ENCODE results near the gene CEACAM16.
A peak's percentile ranks its signal among the peaks of the same experiment; 100 is the strongest.

The CEACAM16 gene

DNA sequence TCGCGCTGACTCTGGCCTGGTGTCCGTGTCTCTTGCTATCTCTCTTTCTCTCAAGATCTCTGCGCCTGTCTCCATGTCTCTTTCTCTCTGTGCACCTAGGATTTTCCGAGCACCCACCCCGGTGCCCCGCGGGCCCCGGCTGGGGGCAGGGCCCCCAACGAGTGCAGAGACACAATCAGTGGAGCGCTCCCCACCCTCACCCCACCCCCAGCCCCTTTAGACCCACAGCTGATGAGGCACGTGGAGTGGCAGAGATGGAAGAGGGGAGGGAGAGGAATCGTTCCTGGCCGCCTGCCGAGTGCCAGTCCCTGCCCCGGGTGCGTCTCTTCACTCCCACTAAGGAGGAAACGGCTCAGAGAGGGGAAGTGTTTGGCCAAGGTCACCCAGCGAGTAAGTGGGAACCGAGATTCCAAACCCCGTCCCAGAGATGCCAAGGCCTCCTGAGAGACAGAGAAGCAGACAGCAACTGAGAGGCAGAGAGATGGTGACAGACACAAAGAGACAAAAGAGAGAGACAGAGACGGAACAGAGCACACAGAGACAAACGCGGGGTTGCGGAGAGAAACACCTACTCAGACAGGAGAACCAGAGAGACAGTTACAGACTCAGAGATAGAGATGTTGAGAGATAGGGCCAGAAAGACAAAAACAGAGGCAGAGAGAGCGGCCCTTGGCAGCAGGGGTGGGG, 48.9 kb downstream of the CEACAM16 start:
- no peak for TF ChIP-seq CTCF (conservative IDR thresholded peaks at IDR 0.05; ENCODE audit: low read length)
- peak; percentile 61 for DNase-seq (ENCODE audit: low read depth)

GRCh38 chr19:44748426-44749254, 49.7 kb downstream of the CEACAM16 start, which contains the start of gene BCL3:
Gene BCL3 (plus strand): TSS chr19:44748708. CDS start chr19:44748791, 83 bp downstream.
- H3K4me3 ChIP-seq (ENCODE audit: low read length): peak within 1 kb of the TSS; percentile 76
- no peak for TF ChIP-seq CTCF (conservative IDR thresholded peaks at IDR 0.05; ENCODE audit: low read length)
- DNase-seq (ENCODE audit: low read depth): peak; percentile 75

More for the DNA sequence above, 48.9 kb downstream of the CEACAM16 start:
- peak overlapping the region; percentile 64 for H3K4me3 ChIP-seq (ENCODE audit: low read length)

DNA sequence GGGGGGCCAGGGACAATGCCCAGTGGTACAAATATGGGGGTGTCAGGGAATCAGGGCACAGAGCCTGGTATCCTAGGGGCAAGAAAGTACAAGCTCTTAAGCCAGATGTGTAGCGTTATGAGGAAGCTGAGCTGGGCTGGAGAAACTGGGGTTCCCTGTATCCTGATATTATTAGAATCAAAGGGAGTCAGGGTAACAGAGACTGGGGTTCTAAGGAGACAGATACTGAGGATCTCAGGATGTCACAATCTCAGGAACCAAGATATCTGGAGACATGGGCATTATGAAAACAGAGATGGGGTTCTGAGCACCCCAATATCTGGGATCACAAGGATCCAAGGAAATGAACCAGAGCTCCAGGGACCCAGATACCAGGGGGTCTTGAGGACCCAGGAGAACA, 50.3 kb downstream of the CEACAM16 start:
- H3K4me3 ChIP-seq (ENCODE audit: low read length): peak overlapping the region; percentile 76
- no peak for DNase-seq (ENCODE audit: low read depth)
- TF ChIP-seq CTCF (conservative IDR thresholded peaks at IDR 0.05; ENCODE audit: low read length): no peak

GRCh38 chr19:44749994-44750393, 51.0 kb downstream of the CEACAM16 start:
- DNase-seq (ENCODE audit: low read depth): no peak
- TF ChIP-seq CTCF (conservative IDR thresholded peaks at IDR 0.05; ENCODE audit: low read length): no peak
- peak overlapping the region; percentile 76 for H3K4me3 ChIP-seq (ENCODE audit: low read length)

DNA sequence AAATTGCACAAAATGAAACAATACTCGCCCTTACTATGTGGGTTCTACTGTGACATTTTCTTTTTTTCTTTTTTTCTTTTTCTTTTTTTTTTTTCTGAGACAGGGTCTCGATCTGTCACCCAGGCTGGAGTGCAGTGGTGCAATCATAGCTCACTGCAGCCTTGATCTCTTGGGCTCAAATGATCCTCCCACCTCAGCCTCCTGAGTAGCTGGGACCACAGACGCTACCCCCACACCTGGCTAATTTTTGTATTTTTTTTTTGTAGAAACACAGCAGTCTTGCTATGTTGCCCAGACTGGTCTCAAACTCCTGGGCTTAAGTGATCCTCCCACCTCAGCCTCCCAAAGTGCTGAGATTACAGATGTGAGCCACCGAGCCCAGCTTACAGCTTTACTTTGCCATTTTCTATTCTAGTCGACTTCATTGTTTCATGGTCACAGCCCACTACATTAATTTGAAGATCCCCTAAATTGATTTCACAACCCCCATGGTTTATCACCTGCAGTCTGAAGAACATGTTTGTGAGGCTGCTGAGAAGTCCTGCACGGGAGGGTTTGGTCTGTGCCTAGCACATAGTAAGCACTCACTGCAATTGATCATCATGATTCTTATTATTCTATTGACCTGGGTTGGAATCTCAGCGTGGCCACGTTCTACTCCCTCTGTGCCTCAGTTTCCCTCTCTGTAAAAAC, 53.3 kb downstream of the CEACAM16 start:
- H3K4me3 ChIP-seq (ENCODE audit: low read length): peak overlapping the region; percentile 62
- no peak for DNase-seq (ENCODE audit: low read depth)
- no peak for TF ChIP-seq CTCF (conservative IDR thresholded peaks at IDR 0.05; ENCODE audit: low read length)

DNA sequence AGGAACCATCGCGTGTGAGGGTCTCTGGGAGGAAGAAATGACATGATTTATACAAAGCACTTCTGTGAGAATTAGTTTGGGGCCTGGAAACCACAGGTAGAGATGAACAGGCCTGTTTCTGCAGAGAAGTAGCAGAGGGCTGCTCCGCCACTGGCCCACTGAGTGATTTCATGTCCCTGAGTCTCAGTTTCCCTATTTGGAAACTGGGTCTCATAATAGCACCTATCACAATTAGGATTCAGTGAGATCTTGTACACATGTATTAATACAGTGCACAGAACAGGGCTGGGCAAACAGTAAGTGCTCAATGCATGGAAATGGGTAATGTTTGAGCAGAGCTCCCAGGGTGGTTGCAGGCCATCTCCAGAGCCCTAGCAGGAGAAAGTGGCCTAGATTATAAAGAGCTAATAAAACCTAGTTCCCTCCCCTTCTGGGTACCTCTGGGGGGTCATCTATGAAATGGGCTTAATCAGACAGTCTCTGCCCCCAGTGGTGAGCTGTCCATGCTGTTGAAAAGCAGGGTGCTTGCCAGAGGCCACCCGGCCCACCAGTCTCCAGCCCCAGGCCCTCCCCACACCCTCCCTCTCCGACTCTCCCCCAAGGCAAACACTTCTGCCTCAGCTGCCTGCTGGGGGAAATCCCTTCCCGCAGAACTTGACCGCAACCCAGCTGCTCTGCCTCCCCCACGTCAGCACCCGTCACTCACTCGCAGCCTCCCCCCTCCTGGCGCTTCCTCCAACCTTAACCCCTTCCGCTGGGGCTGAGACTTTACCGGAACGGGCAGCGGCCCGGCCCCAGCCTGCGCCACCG, 54.1 kb downstream of the CEACAM16 start:
- TF ChIP-seq CTCF (conservative IDR thresholded peaks at IDR 0.05; ENCODE audit: low read length): peak; percentile 15; the same call in 1 of the 2 replicates
- DNase-seq (ENCODE audit: low read depth): peak; percentile 94
- H3K4me3 ChIP-seq (ENCODE audit: low read length): peak overlapping the region; percentile 62

Measured in AG10803 (cell line).